Measurements from ENCODE around the gene CDC73. TPM values are rescaled to one million over a fixed set of nuclear protein-coding genes. Genes with fewer than 3 reads are reported as not detected.
"Not testable (repeated sequence)": the region's sequence is repeated elsewhere in the genome, so short reads cannot be mapped to it uniquely, and the experiment has no call there.

The CDC73 gene
- total and polyA plus RNA-seq, 10 donors, result 6.5 to 76.7 (median 39.1) TPM

DNA sequence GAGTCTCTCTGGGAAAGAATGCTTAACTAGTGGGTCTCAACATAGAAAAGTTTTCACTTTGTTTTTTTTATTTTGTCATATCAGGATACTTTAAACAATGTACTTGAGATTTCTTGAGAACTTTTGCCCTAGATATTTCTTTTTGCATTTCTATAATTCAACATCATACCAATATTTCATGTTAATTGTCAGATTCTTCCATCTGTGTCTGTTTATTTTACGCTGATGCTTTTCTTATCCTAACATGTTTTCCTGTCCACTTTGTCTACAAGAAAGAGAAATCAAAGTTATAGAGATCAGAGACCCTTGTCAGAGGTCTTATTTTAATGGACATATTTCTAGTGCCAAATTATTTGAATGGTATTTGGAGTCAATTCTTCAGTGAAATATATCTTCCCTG is 160.1 kb downstream of the CDC73 start:
- no peaks in the 10 kb centered on the region for H3K27me3 ChIP-seq (replicated peaks in 1 of 7)
- DNase-seq, result no peak
- TF ChIP-seq, protein P1, sequence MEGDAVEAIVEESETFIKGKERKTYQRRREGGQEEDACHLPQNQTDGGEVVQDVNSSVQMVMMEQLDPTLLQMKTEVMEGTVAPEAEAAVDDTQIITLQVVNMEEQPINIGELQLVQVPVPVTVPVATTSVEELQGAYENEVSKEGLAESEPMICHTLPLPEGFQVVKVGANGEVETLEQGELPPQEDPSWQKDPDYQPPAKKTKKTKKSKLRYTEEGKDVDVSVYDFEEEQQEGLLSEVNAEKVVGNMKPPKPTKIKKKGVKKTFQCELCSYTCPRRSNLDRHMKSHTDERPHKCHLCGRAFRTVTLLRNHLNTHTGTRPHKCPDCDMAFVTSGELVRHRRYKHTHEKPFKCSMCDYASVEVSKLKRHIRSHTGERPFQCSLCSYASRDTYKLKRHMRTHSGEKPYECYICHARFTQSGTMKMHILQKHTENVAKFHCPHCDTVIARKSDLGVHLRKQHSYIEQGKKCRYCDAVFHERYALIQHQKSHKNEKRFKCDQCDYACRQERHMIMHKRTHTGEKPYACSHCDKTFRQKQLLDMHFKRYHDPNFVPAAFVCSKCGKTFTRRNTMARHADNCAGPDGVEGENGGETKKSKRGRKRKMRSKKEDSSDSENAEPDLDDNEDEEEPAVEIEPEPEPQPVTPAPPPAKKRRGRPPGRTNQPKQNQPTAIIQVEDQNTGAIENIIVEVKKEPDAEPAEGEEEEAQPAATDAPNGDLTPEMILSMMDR (IDR thresholded peaks at IDR 0.05 in 8 of 11, conservative IDR thresholded peaks at IDR 0.05 in 3 of 11), result no peak
- TF ChIP-seq POLR2A (IDR thresholded peaks at IDR 0.05) (no peak), POLR2AphosphoS5 (IDR thresholded peaks at IDR 0.05) (no peak)
- no peaks in the 10 kb centered on the region for H3K36me3 ChIP-seq
- H3K4me1 ChIP-seq, result no peaks in the 10 kb centered on the region
- WGBS, 5 donors, result 79 to 90% (median 83%) methylated on average over 1 of the region's 1 CpG
- intact Hi-C loops (cut with DNase I; ENCODE audit: low total_unique reads), result no loop called here
- no peak overlapping the region for H3K27ac ChIP-seq
- H3K4me3 ChIP-seq, result no peak overlapping the region
- H3K9me3 ChIP-seq, result no peaks in the 10 kb centered on the region

DNA sequence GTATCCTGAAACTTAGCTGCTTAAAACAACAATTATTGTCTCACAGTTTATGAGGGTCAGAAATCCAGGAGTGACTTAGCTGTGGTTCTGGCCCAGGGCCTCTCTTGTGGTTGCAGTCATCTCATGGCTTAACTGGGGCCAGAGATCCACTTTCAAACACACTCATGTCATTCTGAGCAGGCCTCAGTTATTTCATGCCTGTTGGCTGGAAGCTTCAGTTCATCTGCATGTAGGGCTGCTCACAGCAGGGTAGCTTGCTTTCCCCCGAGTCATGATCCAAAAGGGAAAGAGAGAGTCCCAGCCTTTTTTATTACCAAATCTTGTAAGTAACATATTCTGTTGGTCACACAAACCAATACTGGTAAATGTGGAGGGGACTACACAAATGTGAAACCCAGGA is 161.2 kb downstream of the CDC73 start:
- TF ChIP-seq POLR2AphosphoS5 (IDR thresholded peaks at IDR 0.05) (no peak), POLR2A (IDR thresholded peaks at IDR 0.05) (no peak)
- TF ChIP-seq, protein P1 (IDR thresholded peaks at IDR 0.05 in 8 of 11, conservative IDR thresholded peaks at IDR 0.05 in 3 of 11), result no peak
- intact Hi-C loops (cut with DNase I; ENCODE audit: low total_unique reads), result no loop called here
- WGBS, 5 donors, result 83 to 95% (median 86%) methylated on average over 1 of the region's 1 CpG

DNA sequence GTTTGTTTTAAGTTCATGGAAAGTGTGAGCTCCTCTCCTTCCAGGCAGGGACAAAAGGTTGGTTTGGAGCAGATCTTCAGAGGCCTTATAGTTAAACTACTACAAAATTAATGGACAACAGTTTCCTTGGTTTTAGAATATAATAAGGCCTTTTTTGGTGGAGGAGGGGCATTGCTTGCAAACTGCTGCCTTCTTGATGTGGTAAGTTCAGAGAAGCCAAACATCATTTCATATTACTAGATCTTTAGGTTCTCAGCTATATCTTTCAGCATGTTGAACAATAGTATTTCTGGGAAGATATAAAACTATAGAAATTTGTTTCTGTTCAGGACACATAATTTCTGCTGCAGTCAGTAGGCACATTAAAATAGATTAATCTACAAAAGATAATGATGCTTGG is 162.4 kb downstream of the CDC73 start:
- no peaks in the 10 kb centered on the region for H3K9me3 ChIP-seq
- no peak overlapping the region for H3K27ac ChIP-seq
- no peak overlapping the region for H3K4me3 ChIP-seq
- DNase-seq, result no peak
- no peaks in the 10 kb centered on the region for H3K27me3 ChIP-seq (replicated peaks in 1 of 7)
- no peaks in the 10 kb centered on the region for H3K36me3 ChIP-seq
- intact Hi-C loops (cut with DNase I; ENCODE audit: low total_unique reads), result no loop called here
- no peaks in the 10 kb centered on the region for H3K4me1 ChIP-seq
- TF ChIP-seq, protein P1 (IDR thresholded peaks at IDR 0.05 in 8 of 11, conservative IDR thresholded peaks at IDR 0.05 in 3 of 11), result no peak
- TF ChIP-seq POLR2AphosphoS5 (IDR thresholded peaks at IDR 0.05) (no peak), POLR2A (IDR thresholded peaks at IDR 0.05) (no peak)

More for the DNA sequence above, 161.2 kb downstream of the CDC73 start:
- Histone ChIP-seq H3K9me3 (no peaks in the 10 kb centered on the region), H3K27me3 (replicated peaks in 1 of 7) (no peaks in the 10 kb centered on the region), H3K36me3 (no peaks in the 10 kb centered on the region), H3K4me1 (no peaks in the 10 kb centered on the region), H3K4me3 (no peak overlapping the region), H3K27ac (no peak overlapping the region)
- no peak for DNase-seq

DNA sequence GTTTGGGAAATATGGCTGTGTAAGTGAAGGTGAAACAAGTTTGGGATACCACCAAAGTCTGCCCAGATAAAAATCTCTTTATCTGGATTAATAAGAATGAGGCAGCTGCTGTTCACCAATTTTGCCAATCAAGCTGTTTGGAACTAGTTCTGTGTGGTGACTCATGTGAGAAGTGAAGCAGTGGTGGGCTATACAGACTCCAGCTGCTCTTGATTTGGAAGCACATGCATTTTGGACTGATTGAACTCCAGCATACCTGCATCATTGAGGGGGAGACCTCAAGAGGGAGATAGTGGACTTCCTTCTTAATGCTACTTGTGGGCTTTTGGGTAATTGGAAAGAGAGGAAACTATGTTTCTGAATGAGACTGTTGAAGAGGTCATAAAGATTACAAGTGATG is 163.8 kb downstream of the CDC73 start:
- intact Hi-C loops (cut with DNase I; ENCODE audit: low total_unique reads), result no loop called here
- Histone ChIP-seq H3K4me1 (no peaks in the 10 kb centered on the region), H3K9me3 (no peaks in the 10 kb centered on the region), H3K27ac (no peak overlapping the region), H3K4me3 (no peak overlapping the region), H3K36me3 (no peaks in the 10 kb centered on the region), H3K27me3 (replicated peaks in 1 of 7) (no peaks in the 10 kb centered on the region)
- TF ChIP-seq, protein P1 (IDR thresholded peaks at IDR 0.05 in 8 of 11, conservative IDR thresholded peaks at IDR 0.05 in 3 of 11), result no peak
- TF ChIP-seq POLR2AphosphoS5 (IDR thresholded peaks at IDR 0.05), result no peak
- no peak for DNase-seq

DNA sequence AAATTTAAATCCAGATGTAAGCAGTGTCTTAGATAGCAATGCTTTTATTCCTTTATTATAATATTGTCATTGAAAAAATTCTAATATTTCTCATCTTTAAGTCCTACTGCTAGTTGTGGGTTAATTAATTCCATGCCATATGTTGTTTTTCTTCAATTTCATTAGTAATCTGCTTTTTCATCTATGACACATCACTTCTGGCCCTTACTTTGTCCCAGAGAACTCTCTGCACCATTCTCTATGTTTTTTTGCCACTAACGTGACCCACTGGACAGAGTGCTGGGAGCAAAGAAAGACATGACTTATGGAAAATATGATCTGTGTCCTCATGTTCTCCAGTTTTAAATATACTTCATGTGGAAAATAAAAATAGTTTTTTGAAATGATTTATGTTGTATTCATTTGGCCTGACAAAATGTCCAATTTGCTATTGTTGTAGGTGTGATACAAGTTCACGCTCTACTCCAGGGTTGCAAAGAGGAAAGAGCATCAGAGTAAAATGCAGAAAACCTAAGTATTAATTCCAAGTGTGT is 166.8 kb downstream of the CDC73 start:
- H3K27me3 ChIP-seq (replicated peaks in 1 of 7); DNase-seq; H3K4me3 ChIP-seq; H3K36me3 ChIP-seq; intact Hi-C loops (cut with DNase I; ENCODE audit: low total_unique reads); H3K9me3 ChIP-seq; H3K27ac ChIP-seq; H3K4me1 ChIP-seq: not testable (repeated sequence)
- WGBS, 5 donors, result 84 to 92% (median 88%) methylated on average over 2 of the region's 2 CpGs

All from spleen (tissue), 11 donors.